ENCODE data around the gene FCHO2.

- TF ChIP-seq POLR2A (IDR thresholded peaks at IDR 0.05) (no peak), CTCF (IDR thresholded peaks at IDR 0.05) (no peak)
Observed at GRCh38 chr5:73096239-73096575, 140.4 kb downstream of the FCHO2 start.
